Activated T-cell treated with anti-CD3 and anti-CD28 coated beads for 48 hours (primary cell): Measurements from ENCODE around the gene FOXO1.

Experiments used
- DNase-seq: peaks from one replicate; pipeline ENCODE4 v3.0.0-alpha.2; 2020; ENCODE audit warnings: low read depth

The FOXO1 gene

DNA sequence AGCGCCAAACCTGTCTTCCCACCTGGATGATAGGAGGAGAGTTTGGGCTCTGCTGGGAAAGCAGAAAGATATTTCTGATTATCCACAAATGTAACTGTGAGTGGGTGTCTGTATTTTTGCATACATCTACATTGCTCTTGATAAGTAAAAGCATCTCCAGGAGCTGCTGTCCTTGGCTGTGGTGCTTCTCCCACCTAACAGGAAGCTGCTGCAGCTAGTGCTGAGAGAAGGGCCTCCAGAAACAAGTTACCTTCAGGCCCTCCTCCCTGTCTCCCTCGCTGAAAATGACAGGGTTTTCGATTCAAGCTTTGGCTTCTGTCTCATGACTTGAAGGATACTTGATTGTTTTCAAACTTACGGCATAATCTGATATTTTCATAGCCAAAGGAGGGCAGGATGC, 90.1 kb downstream of the FOXO1 start:
- no peak for DNase-seq

DNA sequence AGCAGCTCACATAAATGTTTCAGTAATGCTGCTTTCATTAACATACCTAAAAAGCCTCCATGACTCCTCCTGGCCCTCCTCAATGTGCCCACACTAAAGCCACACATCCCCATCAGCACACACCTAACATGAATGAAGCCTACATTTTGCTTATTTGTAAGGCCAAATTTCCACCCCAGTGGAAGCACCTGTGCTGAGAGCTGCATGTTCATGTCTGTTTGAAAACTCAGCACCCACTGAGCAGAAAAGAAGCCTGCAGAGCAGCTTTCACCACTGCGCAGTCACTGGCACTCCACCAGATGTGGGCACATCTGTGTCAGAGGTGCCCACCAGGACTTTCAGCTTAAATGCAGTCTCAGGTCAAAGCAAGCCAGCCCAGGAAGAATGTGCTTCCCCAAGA, 93.5 kb downstream of the FOXO1 start:
- DNase-seq, result no peak

DNA sequence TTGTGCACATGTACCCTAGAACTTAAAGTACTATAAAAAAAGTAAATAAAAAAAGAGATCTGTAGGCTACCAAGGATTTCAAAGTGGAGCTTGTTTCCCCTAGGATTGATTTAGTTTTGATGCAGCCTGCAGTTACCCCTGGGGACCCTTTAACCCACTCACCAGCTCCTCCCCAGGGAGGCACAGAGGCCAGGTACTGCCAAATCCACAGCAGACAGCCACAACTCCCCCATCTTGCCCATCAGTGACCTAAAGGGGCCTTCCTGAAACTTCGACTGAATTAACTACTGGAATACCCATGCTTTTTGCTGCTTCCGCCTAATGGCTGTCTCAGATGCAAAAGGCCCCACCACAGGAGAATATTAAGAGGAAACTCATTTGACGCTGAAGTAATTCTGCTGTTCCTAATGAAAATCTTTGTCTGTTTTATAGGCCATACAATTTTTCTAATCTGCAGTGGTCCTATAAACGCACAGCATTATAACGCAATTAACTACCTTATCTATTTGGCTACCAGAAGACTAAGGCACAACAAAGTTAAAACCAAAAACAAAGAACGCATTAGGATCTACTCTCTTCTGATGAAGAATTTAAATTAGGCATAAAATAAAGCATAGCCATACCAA, 95.0 kb downstream of the FOXO1 start:
- DNase-seq, result no peak

DNA sequence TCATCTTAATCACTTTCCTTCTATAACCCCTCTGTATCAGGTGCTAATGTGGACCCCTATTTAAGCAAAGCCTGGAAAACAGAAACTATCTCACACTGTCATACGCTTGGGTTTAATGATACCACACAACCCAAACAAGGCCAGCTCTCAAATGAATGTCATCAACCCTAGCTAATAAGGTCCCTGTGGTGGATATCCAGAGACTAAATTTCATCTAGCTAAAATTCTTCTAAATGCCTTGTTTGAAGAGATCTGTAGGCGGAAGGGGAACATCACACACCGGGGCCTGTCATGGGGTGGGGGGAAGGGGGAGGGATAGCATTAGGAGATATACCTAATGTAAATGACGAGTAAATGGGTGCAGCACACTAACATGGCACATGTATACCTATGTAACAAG, 95.5 kb downstream of the FOXO1 start:
- DNase-seq, result no peak

DNA sequence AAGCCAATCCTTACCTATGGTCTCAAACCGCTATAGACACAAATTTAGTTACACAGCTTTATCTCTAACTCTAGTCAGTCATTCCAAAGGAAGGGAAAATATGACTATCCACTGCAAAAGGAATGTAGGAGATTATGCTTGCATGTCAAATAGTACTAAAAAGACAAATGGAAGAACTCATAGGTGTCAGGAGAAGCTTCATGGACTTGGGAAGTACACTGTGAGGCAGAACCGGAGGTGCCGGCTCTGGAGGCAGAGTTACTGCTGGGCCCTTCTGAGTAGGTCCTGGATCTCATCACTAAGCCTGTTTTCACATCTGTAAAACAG, 97.5 kb downstream of the FOXO1 start:
- no peak for DNase-seq

DNA sequence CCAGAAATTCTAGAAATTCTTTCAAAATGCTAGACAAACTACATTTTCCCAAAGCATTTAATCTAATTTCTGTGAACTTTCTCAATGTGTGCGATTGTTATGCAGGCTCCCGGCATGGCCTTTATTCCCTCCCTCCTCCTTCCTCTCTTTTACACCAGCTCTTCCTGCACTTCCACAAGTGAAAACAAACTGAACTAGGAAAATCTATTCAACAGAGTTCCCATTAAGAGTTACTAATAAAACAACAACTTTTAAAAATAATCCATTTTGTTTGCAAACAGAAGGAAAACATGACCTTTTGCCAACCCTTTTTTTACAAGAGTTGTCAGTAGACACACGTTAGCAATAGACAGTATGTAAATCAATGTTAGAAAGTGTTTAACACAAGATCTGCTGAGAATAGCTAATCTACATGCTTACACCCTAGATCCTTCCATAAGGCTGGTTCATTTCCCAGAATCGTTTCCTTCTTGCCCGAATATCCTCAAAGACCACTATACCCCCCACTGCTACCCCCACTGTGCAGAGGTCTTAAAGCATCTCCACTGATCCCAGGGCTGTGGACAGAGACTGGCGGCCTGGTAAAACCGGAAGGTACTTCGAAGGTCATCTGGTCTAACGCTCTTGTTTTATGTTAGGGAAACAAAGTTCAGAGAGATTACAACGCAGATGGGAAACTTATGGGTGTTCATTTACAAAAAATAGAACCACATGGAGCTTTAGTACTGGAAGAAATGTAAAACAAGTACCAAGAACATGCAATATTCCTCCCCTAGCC, 98.0 kb downstream of the FOXO1 start:
- DNase-seq, result no peak

DNA sequence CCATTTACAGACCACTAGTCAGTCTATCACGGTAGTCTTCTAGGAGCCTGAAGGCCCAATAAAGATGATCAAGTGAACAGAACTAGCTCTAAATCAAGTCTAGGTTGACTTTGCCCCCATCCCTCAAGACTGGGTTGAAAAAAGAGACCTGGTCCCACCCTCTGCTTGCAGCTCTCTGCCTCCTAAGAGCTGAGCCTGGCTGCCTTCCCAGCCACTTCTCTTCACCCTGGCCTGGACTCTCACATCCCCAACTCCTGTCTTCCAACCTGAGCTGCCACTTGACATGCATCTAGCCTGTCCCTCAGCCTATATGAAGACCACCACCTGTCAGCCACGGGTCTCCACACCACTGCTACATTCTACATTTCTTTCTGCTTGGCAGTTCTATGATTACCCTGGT, 99.6 kb downstream of the FOXO1 start:
- DNase-seq, result no peak

DNA sequence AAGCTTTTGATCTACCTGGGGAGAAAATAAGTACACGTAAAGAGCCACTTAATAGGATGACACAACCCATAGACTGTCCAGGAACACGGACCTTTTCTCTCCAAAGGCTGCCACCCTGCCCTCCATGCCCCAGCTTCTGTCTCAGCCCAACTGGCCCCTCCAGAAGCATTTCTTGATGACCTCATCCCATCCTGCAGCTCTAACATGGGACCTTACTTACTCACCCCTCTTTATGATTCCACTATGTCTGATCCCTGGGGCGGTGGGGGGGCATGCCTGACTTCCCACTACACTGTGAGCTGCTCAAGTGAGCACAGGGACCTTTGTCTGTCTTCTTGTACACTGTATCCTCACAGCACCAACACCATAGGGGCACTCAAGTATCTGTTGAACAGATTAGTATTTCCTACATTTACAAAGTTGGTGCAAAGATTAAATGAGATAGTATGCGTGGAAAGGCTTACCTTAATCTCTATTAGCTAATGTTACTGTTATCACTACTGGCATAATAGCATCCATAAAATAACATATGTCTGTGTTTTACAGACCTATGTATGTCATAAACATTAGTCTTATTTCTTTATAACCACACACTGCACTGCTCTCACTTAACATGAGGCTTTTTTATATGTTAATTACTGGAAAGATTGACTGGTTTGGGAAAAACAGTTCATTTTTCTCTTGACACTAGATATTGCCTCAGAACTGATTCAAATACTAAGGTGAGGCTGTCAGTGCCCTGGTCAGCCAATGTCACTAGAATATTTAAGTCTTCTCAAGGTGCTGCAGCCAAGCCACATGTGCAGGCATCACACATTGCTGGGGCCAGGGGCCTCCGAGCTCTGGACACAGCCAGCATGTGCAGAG, 100.9 kb downstream of the FOXO1 start:
- no peak for DNase-seq

DNA sequence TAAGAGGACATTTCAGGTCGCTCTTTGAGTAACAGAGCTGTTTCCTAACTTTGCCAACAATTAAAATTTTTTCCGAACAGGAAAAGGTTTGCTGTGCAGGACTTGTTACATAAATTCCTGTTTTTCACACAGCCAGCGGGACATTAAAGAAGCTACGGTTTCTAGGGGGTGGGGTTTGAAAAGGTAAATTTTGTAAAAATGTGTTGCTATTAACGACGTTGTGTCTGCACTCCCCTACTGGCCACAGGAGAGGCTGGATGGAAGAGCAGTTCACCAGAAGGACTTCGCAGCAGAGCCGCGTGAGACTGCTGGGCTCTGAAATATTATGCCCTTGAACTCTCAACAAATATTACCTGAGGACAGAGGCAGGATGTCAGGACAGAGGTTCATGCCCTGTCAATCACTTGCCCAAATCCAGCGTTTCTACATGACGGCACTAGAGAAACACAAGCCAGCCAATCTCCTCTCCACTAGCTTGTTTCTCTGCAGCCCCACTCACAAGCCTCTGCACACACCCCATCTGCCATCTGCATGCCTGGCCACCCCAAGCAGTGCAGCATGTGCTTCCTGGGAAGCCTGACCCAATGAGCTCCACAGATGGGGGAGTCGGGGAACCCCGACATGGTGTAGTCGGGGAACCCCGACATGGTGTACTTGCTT, 102.0 kb downstream of the FOXO1 start:
- no peak for DNase-seq

DNA sequence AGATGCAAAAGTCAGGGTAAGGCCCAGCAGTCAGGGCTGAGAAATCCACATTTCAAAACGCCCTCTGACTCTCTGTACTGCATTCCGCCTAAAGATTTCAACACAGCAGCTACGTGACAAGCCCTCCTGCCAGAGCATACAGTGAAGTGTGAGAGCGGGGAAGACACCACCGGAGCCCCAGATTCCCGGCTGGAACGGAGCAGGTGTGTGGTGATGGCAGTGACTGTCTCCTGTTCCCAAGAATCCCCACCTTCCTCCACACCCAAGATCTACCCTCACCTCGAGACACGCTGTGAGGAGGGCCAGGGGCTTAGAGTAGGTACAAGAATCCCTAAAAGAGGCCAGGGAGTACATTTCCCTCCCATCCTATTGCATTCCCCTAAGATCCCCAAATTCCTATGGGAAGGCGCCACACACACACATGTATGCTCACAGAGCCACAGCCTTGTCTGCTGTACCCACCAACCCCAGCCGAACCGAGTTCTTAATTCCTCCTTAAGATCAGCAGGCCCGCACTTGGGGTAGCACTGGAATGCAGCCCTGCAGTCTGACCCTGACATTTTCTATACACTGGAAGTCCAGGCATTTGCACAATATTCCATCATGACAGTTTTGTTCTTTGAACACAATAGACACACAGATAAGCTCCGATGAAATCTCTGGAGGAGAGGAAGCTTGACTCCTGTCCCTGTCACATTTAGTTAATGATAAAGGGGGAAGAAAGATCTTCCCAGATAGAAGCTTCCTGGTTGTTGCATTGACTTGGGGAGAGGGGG, 102.9 kb downstream of the FOXO1 start:
- no peak for DNase-seq

DNA sequence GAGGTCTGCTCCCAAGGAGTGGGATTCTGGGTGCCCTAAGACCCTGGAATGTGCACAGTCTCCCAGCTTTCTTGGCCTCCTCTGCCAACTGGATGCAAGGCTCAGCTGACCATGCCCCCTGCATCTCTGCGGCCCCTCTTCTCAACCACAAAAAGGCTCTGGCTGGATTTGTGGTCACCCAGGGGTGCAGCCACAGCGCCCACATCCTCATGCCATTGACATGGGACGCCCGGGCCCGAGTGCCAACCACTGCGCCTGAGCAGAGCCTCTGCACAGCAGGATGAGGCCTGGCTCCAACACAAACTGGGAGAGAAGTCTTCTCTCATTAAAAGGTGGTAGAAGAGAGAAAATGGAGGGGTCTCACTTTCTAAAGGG, 103.5 kb downstream of the FOXO1 start:
- DNase-seq, result no peak

DNA sequence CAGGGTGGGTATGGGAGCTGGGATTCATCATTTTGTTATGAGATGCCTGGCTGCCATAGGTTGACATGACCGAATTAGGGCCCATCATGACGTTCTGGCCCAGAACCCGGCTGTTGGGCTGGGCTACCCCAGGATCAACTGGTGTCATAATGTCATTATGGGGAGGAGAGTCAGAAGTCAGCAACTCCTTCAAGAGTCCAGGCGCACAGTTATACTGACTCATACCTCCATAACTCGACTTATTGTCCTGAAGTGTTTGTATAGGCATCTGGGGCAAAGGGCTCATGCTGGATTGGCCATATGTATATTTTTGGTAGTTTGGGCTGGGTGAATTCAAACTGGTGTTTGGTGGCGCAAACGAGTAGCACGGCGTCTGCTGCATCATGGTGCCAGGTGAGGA, 106.5 kb downstream of the FOXO1 start:
- no peak for DNase-seq

DNA sequence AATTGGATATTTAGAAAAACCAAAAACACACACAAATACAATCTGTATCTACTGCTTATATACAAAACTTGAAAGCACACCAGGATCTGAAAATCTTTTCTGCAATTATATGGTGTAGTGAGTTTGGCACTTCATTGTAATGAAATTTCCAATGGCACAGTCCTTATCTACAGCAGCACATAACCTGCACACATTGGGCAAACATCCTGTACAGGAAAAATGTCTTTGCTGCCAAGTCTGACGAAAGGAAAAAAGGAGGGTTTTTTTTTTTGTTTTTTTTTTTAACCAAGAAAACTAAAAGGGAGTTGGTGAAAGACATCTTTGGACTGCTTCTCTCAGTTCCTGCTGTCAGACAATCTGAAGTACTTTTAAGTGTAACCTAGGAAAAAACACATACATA, 107.8 kb downstream of the FOXO1 start:
- DNase-seq, result no peak

DNA sequence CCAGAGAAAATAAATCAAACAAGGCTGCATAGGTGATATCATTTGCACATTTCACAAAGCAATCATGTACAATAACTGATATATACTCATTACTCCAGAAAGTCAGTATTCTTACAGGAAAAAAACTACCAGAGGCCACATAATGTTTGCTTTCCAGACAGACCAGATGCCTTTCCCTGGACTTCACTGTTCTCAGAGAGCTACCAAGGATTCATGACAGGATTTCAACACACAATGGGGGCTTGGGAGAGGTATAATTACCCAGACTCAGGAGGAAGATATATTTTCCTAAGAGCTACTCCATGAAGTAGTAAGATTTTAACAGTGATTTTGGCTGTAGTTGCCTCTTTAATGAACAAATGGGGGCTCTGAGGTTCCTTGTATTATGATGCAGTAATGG, 110.0 kb downstream of the FOXO1 start:
- no peak for DNase-seq

DNA sequence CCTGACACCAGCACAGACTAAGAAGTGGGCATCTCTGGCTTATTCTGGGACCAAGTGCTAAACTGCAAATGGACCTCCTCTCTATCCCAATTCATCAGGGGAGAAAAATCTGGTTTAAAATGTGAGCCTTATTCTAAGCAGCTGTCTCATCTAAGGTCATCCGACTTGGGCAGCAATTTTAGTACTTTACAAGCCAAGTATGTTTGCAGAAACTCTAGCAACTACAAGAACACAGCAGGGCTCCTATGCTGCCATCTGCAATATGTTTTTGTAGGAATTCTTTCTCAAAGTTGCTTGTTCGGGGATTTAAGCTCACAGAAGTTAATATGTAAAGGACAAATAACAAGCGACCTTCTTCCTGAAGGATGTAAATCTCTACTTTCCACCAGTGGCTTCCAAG, 113.1 kb downstream of the FOXO1 start:
- DNase-seq, result no peak

DNA sequence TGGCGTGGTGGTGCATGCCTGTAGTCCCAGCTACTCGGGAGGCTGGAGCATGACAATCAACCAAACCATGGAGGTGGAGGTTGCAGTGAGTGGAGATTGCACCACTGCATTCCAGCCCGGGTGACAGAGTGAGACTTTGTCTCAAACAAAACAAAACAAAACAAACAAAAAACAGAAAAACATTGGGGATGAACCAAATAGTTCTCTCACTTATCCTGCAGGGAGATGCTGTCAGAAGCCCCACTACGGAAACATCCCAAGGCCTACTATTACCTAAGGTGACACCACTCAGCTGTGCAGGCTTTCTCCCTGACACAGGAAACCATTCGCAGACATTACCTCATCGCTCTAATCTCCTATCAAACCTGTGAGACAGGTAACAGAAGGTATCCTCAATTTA, 113.5 kb downstream of the FOXO1 start:
- no peak for DNase-seq

DNA sequence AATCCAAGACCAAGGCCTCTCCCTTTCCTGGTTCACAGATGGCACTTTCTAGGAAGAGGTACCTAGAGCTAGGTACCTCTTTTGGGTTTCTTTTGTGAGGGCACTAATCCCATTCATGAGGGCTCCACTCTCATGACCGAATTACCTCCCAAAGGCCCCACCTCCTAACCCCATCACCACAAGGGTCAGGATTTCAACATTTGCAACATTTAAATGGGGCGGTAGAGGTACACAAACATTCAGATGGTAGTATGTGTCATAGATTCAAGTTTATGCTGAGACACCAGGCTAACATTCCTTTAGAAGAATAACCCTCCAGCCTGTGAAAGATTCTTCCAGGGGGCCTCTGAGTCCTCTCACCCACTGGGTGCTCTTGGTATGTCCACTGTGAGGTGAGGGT, 116.3 kb downstream of the FOXO1 start:
- DNase-seq, result no peak

DNA sequence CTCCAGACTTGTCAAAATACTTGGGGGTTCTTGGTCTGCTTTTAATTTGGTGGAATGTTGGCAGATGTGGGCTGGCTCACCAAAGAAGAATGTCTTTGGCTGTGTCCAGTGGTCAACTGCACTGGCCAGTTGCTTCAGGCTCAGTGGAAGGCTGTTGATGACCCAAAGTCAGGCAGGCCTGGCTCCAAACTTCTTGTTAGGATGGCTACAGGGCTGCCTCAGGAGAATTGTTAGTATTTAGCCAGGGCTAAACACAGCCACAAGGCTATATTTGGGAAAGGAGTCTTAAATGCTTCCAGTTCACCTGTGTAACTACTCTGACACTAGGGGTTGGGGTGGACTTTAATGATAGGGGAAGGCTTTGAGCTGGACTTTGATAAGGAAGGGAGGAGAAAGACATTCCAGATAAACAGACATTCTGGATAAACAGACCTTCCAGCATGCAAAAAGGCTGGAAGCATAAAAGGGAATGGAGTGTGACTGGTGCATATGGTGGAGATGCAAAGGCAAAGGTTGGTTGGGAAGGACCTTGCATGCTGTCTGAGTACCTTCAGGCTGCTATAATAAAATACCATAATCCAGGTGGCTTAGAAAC, 116.8 kb downstream of the FOXO1 start:
- no peak for DNase-seq

DNA sequence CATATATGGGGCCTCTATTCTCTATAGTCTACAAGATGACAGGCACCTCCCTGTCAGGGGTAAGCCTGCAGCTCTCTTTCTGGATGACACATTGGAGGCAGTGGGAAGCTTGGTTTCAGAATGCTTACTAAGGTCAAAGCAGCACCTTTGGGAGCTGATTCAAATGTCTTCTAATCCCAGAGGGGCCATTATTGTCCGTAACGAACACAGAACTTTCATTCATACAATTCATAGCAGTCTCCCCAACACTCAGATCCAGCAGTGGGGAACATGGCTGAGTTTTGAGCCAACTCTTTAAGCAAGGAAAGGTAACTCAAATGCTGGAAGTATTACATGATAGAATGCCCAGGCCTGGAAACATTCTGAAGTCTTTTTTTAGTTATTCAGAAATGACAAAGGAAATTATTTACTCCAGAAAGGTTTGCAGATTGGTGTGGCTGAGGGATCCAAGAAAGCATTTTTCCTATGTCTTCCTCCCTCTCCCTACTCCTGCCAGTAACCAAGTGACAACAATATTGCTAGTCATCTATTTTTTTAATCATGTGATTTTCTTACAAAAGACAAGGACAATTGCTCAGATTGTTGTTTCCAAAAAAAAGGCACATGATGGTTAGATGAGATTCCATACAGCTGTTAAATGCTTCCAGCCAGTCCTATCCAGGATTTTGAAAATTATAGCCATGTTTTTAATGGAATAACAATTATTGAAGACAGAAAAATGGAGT, 118.7 kb downstream of the FOXO1 start:
- no peak for DNase-seq

DNA sequence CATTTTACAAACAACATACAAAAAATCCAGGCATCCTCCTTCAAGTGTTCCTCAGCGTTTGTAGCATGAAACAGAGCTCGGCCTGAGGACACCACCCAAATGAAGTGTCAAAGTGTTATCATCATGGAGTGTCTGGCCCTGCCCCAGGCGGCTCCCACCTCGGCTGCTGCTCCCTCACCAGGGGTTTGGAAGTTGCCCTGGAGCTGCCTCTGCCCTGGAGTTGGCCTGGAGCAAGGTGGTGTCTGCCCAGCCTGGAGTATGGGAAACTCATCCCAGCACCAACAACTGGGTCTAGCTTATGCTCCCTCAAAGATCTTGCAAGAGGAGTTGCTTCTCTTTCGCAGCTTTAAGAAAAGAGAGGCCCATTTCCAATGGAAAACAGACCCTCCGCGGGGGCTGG, 120.4 kb downstream of the FOXO1 start:
- no peak for DNase-seq
